Putamen (tissue), 1 donor: ENCODE data around the gene KRTAP5-2.

Experiments
- DNase-seq: peaks from one replicate; pipeline ENCODE4 v3.0.0-alpha.2; 2016; ENCODE audit warnings: low spot score

The KRTAP5-2 gene

GRCh38 chr11:1555713-1556153 lies 42.4 kb downstream of the KRTAP5-2 start:
- no peak for DNase-seq

GRCh38 chr11:1554981-1555712 lies 42.9 kb downstream of the KRTAP5-2 start:
- DNase-seq, result no peak

- no peak for DNase-seq
These were observed 44.1 kb downstream of the KRTAP5-2 start for GRCh38 chr11:1553808-1554594.

- peak; percentile 84 for DNase-seq
These were observed 48.5 kb downstream of the KRTAP5-2 start for GRCh38 chr11:1549338-1550330.

GRCh38 chr11:1548221-1549070 lies 49.6 kb downstream of the KRTAP5-2 start:
- no peak for DNase-seq

GRCh38 chr11:1547467-1548098 lies 50.5 kb downstream of the KRTAP5-2 start:
- no peak for DNase-seq
